Activated T-cell treated with anti-CD3 and anti-CD28 coated beads, Interleukin-2, amount 50 U/mL, for 4 hours (primary cell): ENCODE results near the gene SEMA5B. TPM values are rescaled to one million over a fixed set of nuclear protein-coding genes. Genes with fewer than 3 reads are reported as not detected.

ENCODE experiments used
- ATAC-seq, 2 donors: fragments of 200-7000 bp; cut with Tn5 transposase; one replicate each; pipeline ENCODE4 v1.10.0; 2021
- DNase-seq: peaks from one replicate; pipeline ENCODE4 v3.0.0-alpha.2; 2020
- H3K27me3 Mint-ChIP-seq: one replicate; pipeline ENCODE4 v1.8.0; 2021; ENCODE audit warnings: low read depth, mixed read lengths
- H3K36me3 Mint-ChIP-seq: one replicate; pipeline ENCODE4 v1.8.0; 2022; ENCODE audit warnings: mixed read lengths; ENCODE audit not compliant: insufficient read depth
- H3K4me1 Mint-ChIP-seq: one replicate; pipeline ENCODE4 v1.8.0; 2021; ENCODE audit warnings: low read depth, mixed read lengths
- H3K4me3 Mint-ChIP-seq: one replicate; pipeline ENCODE4 v1.8.0; 2021; ENCODE audit warnings: mild to moderate bottlenecking, moderate library complexity, mixed read lengths
- H3K9me3 Mint-ChIP-seq: one replicate; pipeline ENCODE4 v1.8.0; 2021; ENCODE audit warnings: mixed read lengths
- total RNA-seq, 3 donors: library from RNA; stranded (reverse); gene quantifications; one replicate each; pipeline ENCODE4 v1.2.1, GENCODE V29; 2021

The SEMA5B gene
- total RNA-seq, 3 donors from 2014 or later: not detected

DNA sequence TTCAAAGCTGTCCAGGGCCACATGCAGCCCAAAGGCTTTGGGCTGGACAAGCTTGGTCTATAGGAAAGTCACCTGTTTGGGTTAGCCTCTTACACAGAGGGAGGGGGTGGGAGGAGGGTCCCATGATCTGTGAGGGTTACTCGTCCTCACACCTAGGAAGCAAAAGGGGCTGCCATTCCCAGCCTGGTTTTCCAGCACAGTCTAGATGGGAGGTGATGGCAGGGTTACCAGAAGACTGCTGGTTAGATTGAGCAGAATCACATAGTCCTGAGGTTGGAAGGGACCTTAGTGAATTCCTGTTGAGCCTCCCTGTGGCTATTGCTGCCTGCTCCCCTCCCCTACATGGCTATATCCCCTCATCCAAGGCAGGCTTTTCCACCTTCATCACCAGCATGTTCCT, 101.8 kb downstream of the SEMA5B start:
- peaks cover 4% of the 10 kb centered on the region for H3K27me3 Mint-ChIP-seq
- no peak overlapping the region for H3K4me3 Mint-ChIP-seq
- DNase-seq (no peak), ATAC-seq (no peak)
- H3K4me1 Mint-ChIP-seq: peaks cover 2% of the 10 kb centered on the region
- no peaks in the 10 kb centered on the region for H3K36me3 Mint-ChIP-seq
- no peaks in the 10 kb centered on the region for H3K9me3 Mint-ChIP-seq

DNA sequence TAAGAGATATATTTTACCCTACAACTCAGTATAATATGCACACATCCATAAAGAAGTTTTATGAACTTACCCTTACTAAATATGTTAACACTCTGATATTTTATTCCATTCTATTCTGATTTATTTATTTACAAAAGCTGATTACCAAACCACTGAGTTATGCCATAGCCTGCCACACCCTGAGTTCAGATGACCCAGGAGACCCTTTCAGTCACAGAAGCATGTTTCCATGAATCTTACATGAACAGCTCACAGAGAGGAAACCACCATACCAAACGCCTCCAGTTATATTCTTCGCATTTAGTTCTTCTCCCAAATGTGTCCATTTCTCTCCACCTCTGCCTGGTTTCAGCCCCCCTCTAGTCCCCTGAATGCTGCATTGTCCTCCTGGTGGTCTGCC, 103.5 kb downstream of the SEMA5B start:
- no peak for ATAC-seq
- Mint-ChIP-seq H3K27me3 (peaks cover 19% of the 10 kb centered on the region), H3K9me3 (no peaks in the 10 kb centered on the region), H3K36me3 (no peaks in the 10 kb centered on the region), H3K4me3 (no peak overlapping the region), H3K4me1 (peaks cover 2% of the 10 kb centered on the region)
- DNase-seq: no peak

DNA sequence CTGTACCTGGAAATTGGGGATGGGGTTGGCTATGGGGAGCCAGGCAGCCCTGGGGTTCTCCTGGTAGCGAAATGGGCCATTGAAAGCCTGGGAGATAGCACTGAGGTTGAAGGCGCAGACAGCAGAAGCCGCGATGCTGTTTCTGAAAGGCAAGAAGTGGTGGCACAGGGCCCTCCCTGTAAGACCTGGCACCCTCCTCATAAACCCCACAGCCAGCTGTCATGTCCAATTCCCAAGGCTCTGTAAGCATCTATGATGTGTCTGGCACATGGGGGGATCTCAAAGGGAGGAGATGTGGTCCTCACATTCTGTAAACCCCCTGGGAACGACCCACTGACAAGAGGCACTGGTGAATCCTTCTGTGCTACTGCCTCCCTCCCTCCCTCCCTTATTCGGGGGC, 104.0 kb downstream of the SEMA5B start:
- Mint-ChIP-seq H3K4me1 (peaks cover 2% of the 10 kb centered on the region), H3K9me3 (no peaks in the 10 kb centered on the region), H3K4me3 (no peak overlapping the region), H3K27me3 (peaks cover 20% of the 10 kb centered on the region), H3K36me3 (no peaks in the 10 kb centered on the region)
- ATAC-seq: no peak
- DNase-seq: no peak

DNA sequence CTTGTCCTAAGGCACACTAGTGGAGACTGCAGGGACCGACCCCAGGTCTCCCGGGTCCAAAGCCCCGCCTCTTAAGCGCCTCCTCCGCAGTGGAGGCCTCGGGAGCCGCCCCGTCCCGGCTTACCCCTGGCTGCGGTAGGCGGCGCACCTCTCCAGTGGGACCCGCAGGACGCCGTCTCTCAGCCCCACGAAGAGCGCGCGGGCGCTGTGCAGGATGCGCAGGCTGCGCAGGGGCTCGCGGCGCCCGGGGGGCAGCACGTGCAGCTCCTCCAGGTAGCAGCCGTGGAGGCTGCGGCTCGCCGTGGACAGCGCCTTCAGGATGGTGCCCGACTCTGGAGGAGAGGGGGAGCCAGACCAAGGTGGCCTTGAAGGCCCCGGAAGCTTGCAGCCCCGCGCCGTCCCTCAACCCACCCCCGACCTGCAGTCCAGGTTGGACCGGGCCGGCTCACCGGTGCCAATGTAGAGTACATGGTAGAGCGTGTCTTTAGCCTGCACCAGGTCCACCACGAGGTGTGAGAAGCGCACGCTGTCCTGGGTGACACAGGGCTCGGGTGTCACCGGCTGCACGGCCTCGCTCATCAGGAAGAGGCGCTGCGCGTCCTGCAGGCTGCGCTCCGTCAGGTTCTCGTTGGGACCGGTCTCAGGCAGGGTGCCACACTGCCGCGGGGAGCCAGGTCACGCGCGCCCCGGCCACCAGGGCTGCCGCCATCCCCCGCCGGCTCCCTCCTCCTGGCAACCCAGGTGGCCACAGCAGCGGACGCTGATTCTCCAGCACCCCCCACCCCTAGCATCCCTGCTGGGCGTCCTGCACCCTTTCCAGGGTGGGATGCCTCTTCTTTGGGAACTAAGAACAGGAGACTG, 105.5 kb downstream of the SEMA5B start:
- Mint-ChIP-seq H3K36me3 (no peaks in the 10 kb centered on the region), H3K9me3 (no peaks in the 10 kb centered on the region), H3K27me3 (peaks cover 19% of the 10 kb centered on the region), H3K4me1 (peaks cover 2% of the 10 kb centered on the region), H3K4me3 (peak overlapping the region; percentile 37)
- ATAC-seq (peak; percentile 74 to 78), DNase-seq (no peak)

DNA sequence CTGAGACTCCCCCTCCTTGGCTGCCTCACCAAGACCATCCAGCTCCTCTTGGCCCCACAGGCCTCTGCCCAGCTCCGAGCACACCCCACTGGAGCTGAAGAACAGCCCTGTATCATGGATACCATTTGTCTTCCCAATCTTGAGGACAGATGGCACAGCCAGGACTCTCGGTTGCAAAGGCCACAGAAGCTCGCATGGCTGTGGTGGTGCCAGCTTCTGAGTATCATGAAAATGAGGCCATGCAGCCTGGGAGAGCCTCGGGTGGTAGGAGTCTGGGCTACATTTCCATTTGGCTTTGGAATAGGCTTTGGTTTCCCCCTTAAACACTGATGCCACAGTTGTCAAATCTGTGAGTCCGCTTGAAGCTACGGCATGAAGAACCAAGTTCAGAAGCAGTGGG, 106.6 kb downstream of the SEMA5B start:
- Mint-ChIP-seq H3K9me3 (no peaks in the 10 kb centered on the region), H3K4me1 (peaks cover 7% of the 10 kb centered on the region), H3K4me3 (no peak overlapping the region), H3K36me3 (no peaks in the 10 kb centered on the region), H3K27me3 (peaks cover 19% of the 10 kb centered on the region)
- DNase-seq (no peak), ATAC-seq (no peak)

DNA sequence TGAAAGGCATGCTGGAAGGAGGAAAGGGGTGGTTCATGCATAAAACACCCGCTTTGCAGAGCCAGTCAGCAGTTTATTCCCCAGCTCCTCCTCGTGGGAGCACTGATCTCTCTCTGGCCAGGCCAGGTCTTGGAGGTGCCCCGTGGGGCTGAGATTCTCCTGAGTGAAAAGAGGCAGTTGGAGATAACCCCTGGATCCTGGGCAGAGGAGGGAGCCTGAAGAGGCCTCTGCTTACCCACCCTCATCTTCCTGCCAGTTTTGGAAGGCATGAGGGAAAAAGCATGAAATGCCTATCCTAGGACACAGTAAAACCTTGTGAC, 108.3 kb downstream of the SEMA5B start:
- peaks cover 20% of the 10 kb centered on the region for H3K27me3 Mint-ChIP-seq
- no peak for ATAC-seq
- no peaks in the 10 kb centered on the region for H3K36me3 Mint-ChIP-seq
- H3K9me3 Mint-ChIP-seq: no peaks in the 10 kb centered on the region
- DNase-seq: no peak
- peaks cover 9% of the 10 kb centered on the region for H3K4me1 Mint-ChIP-seq
- no peak overlapping the region for H3K4me3 Mint-ChIP-seq

DNA sequence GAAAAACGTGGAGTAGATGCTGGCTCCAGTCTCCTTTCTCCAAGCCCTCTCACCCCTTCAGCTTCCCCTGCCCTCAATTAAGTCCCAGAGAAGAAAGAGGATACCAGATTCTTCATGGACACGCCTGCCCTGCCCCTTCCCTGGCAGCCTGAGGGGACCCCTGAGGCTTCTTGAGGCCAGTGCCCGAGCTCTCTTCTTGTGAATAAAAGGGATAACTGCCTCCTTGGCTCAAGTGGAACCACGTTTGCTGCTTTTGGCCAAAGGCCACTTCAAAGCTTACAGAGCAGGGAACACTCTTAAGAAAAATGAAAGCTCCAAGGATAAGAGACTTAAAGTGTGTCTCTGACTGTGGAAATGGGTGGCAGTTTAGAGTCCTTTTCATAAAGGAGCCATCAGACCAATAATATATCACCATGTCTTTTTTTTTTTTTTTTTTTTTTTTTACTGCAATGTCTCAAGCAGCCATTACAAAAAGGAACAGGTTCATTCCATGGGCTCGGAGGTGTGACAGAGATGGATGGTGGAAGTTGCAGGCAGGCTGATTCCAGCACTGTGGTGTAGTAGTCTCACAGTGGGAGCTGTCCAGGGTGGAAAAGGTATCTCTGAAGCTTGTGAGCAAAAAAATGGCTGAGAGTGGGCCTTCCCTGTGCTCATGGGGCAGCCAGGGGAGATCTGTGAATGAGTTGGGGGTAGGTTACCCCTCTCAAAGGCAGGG, 108.8 kb downstream of the SEMA5B start:
- DNase-seq (no peak), ATAC-seq (no peak)
- Mint-ChIP-seq H3K36me3 (no peaks in the 10 kb centered on the region), H3K9me3 (no peaks in the 10 kb centered on the region), H3K4me1 (peaks cover 9% of the 10 kb centered on the region), H3K27me3 (peaks cover 24% of the 10 kb centered on the region), H3K4me3 (no peak overlapping the region)

DNA sequence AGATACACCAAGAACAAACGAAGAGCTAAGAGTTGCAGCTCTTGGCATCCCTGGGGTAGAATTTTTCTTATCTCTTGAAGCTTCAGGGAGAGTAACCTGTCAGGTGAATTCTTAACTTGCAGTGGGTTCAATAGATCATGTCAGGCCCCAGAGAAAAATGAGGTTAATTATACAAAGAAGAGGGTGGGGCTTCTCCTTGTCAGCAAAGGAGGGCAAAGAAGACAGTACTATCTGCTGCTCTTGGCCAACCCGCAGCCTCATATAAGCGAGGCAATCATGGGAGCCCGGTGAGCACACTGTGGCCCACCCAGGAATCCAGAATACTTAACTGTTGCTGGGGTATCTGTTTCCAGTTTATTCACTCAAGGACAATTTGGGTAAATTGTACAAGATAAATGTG, 110.2 kb downstream of the SEMA5B start:
- peaks cover 27% of the 10 kb centered on the region for H3K27me3 Mint-ChIP-seq
- H3K4me3 Mint-ChIP-seq: no peak overlapping the region
- H3K4me1 Mint-ChIP-seq: peaks cover 8% of the 10 kb centered on the region
- ATAC-seq (no peak), DNase-seq (no peak)
- H3K36me3 Mint-ChIP-seq: no peaks in the 10 kb centered on the region
- H3K9me3 Mint-ChIP-seq: no peaks in the 10 kb centered on the region

DNA sequence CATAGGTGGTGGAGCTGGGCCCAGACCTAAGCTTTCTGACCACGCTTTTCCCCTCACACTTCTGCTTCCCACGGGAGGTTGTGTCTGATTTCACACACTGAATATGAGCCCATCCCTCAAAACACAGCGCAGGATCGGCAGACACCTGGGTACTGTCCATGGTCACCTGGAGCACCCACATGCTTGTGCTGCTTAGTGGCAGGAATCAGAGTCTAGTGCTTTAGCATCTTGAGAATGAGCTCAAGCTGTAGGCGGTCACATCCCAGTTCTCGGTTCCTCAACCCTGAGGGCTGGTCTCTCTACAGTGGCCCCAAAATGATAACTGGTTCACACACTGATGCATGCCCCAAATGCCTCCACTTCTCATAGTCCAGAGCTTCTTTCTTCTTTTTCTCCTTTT, 111.0 kb downstream of the SEMA5B start:
- Mint-ChIP-seq H3K4me3 (no peak overlapping the region), H3K36me3 (no peaks in the 10 kb centered on the region)
- no peak for ATAC-seq

DNA sequence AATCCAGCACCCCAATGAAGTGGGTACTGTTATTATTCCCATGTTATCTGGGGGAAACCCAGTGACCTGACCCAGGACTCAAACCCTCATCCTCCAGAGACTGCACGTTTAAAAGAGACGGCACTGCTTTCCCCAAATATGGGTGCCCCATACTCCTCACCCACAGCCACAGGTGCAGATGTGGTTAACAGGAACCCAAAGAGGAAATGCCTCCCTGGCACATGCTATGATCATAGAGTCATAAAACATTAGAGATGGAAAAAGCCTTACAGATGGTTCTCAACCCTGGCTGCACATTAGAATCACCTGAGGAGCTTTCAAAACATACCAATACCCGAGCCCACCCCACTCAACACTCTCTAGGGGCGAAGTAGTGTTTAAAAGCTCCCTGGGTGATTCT, 111.5 kb downstream of the SEMA5B start:
- ATAC-seq: no peak
- no peak overlapping the region for H3K4me3 Mint-ChIP-seq
- no peaks in the 10 kb centered on the region for H3K36me3 Mint-ChIP-seq
- H3K9me3 Mint-ChIP-seq: no peaks in the 10 kb centered on the region
- no peak for DNase-seq
- H3K27me3 Mint-ChIP-seq: peaks cover 37% of the 10 kb centered on the region
- H3K4me1 Mint-ChIP-seq: peaks cover 8% of the 10 kb centered on the region

More for the DNA sequence above, 111.0 kb downstream of the SEMA5B start:
- no peaks in the 10 kb centered on the region for H3K9me3 Mint-ChIP-seq
- peaks cover 34% of the 10 kb centered on the region for H3K27me3 Mint-ChIP-seq
- no peak for DNase-seq
- peaks cover 8% of the 10 kb centered on the region for H3K4me1 Mint-ChIP-seq

DNA sequence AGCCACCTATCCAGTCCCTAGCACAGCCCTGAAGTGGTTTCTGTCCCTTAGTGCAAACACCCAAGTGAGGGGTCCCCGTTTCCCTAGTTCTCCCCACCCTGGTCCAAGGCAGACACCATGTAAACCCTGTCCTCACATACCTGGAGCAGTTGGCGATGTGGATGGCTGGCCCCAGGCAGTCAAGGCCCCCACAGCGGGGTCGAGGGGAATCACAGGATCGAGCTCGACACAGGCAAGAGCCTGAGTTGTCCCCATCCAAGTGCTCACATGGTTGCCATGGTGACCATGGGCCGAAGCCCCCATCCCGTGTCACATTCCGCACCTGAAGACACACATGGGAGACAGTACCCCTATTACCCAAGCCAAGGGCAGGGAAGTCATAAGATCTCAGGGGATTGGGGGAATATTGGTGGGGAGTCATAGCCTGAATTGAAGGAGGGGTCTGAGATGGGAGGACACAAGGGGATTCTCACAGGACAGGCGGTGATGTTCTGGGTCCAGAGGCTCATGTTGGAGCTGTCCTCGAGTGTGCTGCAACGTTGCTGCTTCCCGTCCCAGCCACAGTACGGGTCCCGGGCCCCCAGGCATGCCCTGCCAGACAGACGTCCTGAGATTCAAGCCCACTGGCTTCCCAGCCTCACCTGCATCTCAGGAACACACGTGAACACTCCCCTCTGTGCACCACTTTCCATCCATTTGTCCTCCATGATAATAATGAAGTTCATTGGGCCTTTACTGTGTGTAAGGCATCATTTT, 112.1 kb downstream of the SEMA5B start:
- peaks cover 39% of the 10 kb centered on the region for H3K27me3 Mint-ChIP-seq

DNA sequence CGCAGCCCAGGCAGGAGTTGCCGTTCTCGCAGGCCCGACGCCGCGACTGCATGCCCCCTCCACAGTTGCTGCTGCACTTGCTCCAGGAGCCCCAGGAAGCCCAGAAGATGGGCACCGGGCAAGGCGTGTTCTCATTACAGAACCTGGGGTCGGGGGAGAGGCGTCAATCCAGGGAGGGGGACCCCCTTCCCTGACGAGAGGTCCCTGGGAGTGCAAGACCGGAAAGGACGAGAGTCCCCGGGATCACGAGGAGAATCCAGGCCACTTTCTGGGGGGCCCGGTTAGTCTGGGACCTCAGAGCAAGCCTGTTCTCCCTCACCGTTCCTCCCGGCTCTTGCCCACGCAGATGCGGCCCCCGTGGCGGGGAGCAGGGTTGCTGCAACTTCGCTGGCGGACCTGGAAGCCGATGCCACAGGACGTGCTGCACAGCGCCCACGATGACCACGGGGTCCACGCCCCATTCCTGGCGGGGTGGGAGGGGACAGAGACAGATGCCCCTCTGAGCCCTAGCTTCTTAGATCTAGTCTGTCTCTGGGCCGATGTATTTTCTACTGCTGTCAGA, 113.9 kb downstream of the SEMA5B start:
- Mint-ChIP-seq H3K27me3 (peaks cover 30% of the 10 kb centered on the region), H3K9me3 (no peaks in the 10 kb centered on the region), H3K36me3 (no peaks in the 10 kb centered on the region), H3K4me1 (peaks cover 8% of the 10 kb centered on the region), H3K4me3 (no peak overlapping the region)
- ATAC-seq: no peak
- no peak for DNase-seq

More for the DNA sequence above, 112.1 kb downstream of the SEMA5B start:
- H3K4me1 Mint-ChIP-seq: peaks cover 8% of the 10 kb centered on the region
- H3K4me3 Mint-ChIP-seq: no peak overlapping the region
- DNase-seq (no peak), ATAC-seq (no peak)
- no peaks in the 10 kb centered on the region for H3K36me3 Mint-ChIP-seq
- H3K9me3 Mint-ChIP-seq: no peaks in the 10 kb centered on the region

DNA sequence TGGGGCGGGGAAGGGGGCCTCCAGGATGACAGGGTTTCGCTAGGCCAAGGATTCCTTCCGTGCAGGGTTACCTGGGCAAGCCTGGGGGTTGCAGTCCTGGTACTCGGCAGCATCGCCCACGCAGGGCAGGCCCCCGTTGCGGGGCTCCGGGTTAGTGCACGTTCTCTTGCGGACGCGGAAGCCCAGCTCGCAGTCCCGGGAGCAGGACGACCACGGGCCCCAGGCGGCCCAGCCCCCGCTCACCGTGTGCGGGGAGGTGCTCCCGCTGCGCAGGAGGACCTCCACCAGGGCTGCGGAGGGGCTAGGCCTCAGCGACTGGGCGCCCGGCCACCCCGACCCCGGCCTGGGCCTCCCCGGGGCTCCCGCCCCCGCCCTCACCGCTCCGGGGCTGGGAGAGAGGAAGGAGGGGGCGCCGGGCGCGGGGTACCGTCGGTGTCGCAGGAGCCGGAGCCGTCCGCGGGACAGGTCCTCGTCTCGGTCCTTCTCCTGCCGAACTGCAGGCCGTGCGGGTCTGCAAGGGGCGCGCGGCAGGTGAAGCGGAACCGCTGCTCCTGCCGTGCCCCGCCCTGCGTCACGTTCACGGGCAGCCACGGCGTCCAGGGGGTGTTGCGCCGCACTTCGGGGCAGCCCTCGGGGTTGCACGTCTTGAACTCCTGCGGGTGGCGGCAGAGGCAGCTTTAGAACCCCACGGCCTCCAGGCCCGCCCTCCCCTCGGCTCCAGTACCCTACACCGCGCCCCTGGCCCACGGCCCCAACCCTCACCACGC, 114.6 kb downstream of the SEMA5B start:
- Mint-ChIP-seq H3K4me1 (peaks cover 8% of the 10 kb centered on the region), H3K4me3 (no peak overlapping the region), H3K36me3 (no peaks in the 10 kb centered on the region), H3K9me3 (no peaks in the 10 kb centered on the region), H3K27me3 (peaks cover 30% of the 10 kb centered on the region)
- ATAC-seq (peak in 1 of 2 donors; percentile 18), DNase-seq (no peak)

DNA sequence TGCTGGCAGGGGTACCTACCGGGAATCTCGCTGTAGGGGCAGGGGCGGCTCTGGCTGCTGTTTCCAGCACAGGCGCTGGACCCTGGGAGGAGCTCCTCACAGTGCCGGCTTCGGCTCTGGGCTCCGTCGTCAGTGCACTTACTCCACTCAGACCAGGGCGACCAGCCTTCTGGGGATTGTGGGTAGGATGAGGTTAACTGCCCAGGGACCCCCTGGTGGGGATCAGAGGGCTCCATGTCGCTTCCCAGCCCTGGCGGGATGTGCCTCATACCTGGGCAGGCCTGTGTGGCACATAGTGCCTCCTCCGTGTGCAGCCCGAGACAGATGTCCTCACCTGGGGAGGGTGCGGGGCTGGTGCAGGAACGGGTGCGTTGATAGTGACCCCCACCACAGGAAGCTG, 115.7 kb downstream of the SEMA5B start:
- no peaks in the 10 kb centered on the region for H3K36me3 Mint-ChIP-seq
- DNase-seq (no peak), ATAC-seq (no peak)
- H3K9me3 Mint-ChIP-seq: no peaks in the 10 kb centered on the region
- H3K4me1 Mint-ChIP-seq: peaks cover 8% of the 10 kb centered on the region
- no peak overlapping the region for H3K4me3 Mint-ChIP-seq
- peaks cover 30% of the 10 kb centered on the region for H3K27me3 Mint-ChIP-seq
